Adrenal gland (tissue), 12 donors: ENCODE measurements around the gene RAB12. TPM values are rescaled to one million over a fixed set of nuclear protein-coding genes. Genes with fewer than 3 reads are reported as not detected.

Experiments used
- DNase-seq, 7 donors: peaks; one replicate each; pipeline ENCODE4 v3.0.0-alpha.2; 2019 to 2020
- H3K27ac ChIP-seq, 5 donors: fragments of 200-600 bp; sonication (generic) in 4 of 5; 1 replicate in 3 of 5; 2 replicates in 2 of 5; pipeline versions ENCODE4 v1.5.1 to v1.8.0; 2016 to 2020; ENCODE audit warnings: mild to moderate bottlenecking in 1 of 5
- H3K27me3 ChIP-seq: fragments of 200-600 bp; 2 replicates; pipeline ENCODE4 v1.8.0; 2021
- H3K36me3 ChIP-seq, 2 donors: fragments of 200-600 bp; replicated peaks in 1 of 2; 1 replicate in 1 of 2; 2 replicates in 1 of 2; pipeline versions ENCODE4 v1.5.1 to v1.8.0; 2018 to 2022
- H3K4me1 ChIP-seq, 2 donors: fragments of 200-600 bp; replicated peaks in 1 of 2; 1 replicate in 1 of 2; 2 replicates in 1 of 2; pipeline versions ENCODE4 v1.5.1 to v1.8.0; 2018 to 2021
- H3K4me3 ChIP-seq, 4 donors: fragments of 200-600 bp; sonication (generic) in 3 of 4; one replicate each; pipeline ENCODE4 v1.5.1; 2016 to 2018
- H3K9me3 ChIP-seq, 3 donors: fragments of 200-600 bp; sonication (generic) in 1 of 3; replicated peaks in 1 of 3; 1 replicate in 2 of 3; 2 replicates in 1 of 3; pipeline versions ENCODE4 v1.5.1 to v1.8.0; 2016 to 2021
- POLR2A ChIP-seq, 2 donors: fragments of 450-650 bp; IDR thresholded peaks; one replicate each; pipeline ENCODE4 v1.6.1; 2017; ENCODE audit warnings: antibody characterized with exemption in 2 of 2, mild to moderate bottlenecking in 2 of 2, moderate library complexity in 1 of 2
- WGBS, 4 donors: extraction: QIAGEN DNeasy Blood & Tissue Kit in 2 of 4; methylation state at CpG; one replicate each; pipeline versions ENCODE4 v1.1.5 to v1.1.7; 2013 to 2017; 5-methylcytosine and 5-hydroxymethylcytosine counted together
- intact Hi-C, 2 donors: fragments of 100-400 bp; cut with DNase I; formaldehyde crosslinking; loops; one replicate each; pipeline versions ENCODE4 v1.14.1 to v1.15.0; 2022 to 2023
- polyA plus RNA-seq, 3 donors: library from polyadenylated mRNA; stranded (reverse); fragments of 200-250 nt in 2 of 3; fragments of 350-450 nt in 1 of 3; fragmentation: Illumina TruSeq in 1 of 3; extraction: RNeasy Lipid Tissue Mini Kit (QIAGEN cat#74804) in 1 of 3; gene quantifications; one replicate each; pipeline ENCODE4 v1.2.3, GENCODE V29; 2013 to 2014
- total RNA-seq, 9 donors: library from RNA; depleted of rRNA in 4 of 9; stranded (reverse); fragments of >200 nt in 4 of 9; fragments of 120-200 nt in 1 of 9; fragmentation: NEBNext Ultra II Directional in 1 of 9; extraction: Animal tissue kit (Norgen Biotek cat#: 25700) in 1 of 9; gene quantifications; one replicate each; pipeline versions ENCODE4 v1.1.0 to v1.2.4, GENCODE V29; 2013 to 2023
- TF ChIP-seq, protein P1 (sequence below), 6 experiments: fragments of 450-650 bp in 4 of 6; fragments of 200-600 bp in 2 of 6; sonication (generic) in 1 of 6; IDR thresholded peaks; 1 replicate in 5 of 6; 2 replicates in 1 of 6; pipeline versions ENCODE4 v1.5.1 to v1.8.0; 2016 to 2021; ENCODE audit warnings: antibody characterized with exemption in 6 of 6, mild to moderate bottlenecking in 2 of 6, moderate library complexity in 1 of 6
- donor health status: healthy with polysubstance abuse.
- donor health status: Bipolar disorder and iron deficiency.
- donor health status: DM: yes; HTN: yes; CAD: no.
- donor health status: DM: no; HTN: no; CAD: no.
- donor health status: DM: no; HTN: no; CAD: no.
- donor health status: DM: yes; HTN: yes; CAD: no.

Gene RAB12
- total and polyA plus RNA-seq, 12 donors = 19.9 to 54.2 (median 37.8) TPM

GRCh38 chr18:8662560-8663255 is 53.5 kb downstream of the RAB12 start:
- DNase-seq = no peak
- intact Hi-C loops = no loop called here
- 72 to 86% (median 85%) methylated on average over 19 to 20 of the region's 20 CpGs for WGBS, 4 donors

GRCh38 chr18:8667846-8668245 is 58.6 kb downstream of the RAB12 start:
- 90 to 95% (median 93%) methylated on average over 3 of the region's 3 CpGs for WGBS, 4 donors
- H3K27ac ChIP-seq = no peak overlapping the region
- no peaks in the 10 kb centered on the region for H3K9me3 ChIP-seq
- H3K4me3 ChIP-seq = no peak overlapping the region
- TF ChIP-seq, protein P1, sequence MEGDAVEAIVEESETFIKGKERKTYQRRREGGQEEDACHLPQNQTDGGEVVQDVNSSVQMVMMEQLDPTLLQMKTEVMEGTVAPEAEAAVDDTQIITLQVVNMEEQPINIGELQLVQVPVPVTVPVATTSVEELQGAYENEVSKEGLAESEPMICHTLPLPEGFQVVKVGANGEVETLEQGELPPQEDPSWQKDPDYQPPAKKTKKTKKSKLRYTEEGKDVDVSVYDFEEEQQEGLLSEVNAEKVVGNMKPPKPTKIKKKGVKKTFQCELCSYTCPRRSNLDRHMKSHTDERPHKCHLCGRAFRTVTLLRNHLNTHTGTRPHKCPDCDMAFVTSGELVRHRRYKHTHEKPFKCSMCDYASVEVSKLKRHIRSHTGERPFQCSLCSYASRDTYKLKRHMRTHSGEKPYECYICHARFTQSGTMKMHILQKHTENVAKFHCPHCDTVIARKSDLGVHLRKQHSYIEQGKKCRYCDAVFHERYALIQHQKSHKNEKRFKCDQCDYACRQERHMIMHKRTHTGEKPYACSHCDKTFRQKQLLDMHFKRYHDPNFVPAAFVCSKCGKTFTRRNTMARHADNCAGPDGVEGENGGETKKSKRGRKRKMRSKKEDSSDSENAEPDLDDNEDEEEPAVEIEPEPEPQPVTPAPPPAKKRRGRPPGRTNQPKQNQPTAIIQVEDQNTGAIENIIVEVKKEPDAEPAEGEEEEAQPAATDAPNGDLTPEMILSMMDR (IDR thresholded peaks at IDR 0.05) = no peak
- no peak for TF ChIP-seq POLR2A (IDR thresholded peaks at IDR 0.05)
- intact Hi-C loops = no loop called here
- H3K27me3 ChIP-seq = no peaks in the 10 kb centered on the region
- no peak for DNase-seq
- H3K4me1 ChIP-seq = no peaks in the 10 kb centered on the region
- H3K36me3 ChIP-seq = no peaks in the 10 kb centered on the region

More at GRCh38 chr18:8662560-8663255, 53.5 kb downstream of the RAB12 start:
- H3K9me3 ChIP-seq = no peaks in the 10 kb centered on the region
- no peak overlapping the region for H3K27ac ChIP-seq
- TF ChIP-seq, protein P1 (IDR thresholded peaks at IDR 0.05) = no peak
- TF ChIP-seq POLR2A (IDR thresholded peaks at IDR 0.05) = no peak
- no peaks in the 10 kb centered on the region for H3K27me3 ChIP-seq
- no peaks in the 10 kb centered on the region for H3K4me1 ChIP-seq
- no peaks in the 10 kb centered on the region for H3K36me3 ChIP-seq
- no peak overlapping the region for H3K4me3 ChIP-seq

DNA sequence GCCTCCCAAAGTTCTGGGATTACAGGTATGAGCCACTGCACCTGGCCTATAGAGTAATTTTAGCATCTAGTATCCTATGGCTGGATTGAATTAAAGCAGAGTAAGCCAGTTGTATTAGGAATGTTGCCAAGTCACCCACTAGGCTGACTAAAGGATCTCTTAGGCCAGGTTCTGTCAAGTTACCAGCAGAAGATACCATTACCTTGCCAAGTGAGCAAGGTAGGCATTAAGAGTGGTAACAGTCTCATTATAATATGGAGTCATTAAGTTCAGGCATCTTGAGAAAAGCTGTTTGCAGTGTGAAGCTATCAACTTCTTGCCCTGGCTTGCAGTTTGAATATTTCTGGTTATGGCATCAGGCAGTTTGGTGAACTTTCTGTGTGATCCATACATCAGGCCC is 59.1 kb downstream of the RAB12 start:
- no peaks in the 10 kb centered on the region for H3K36me3 ChIP-seq
- no peaks in the 10 kb centered on the region for H3K4me1 ChIP-seq
- H3K27me3 ChIP-seq = no peaks in the 10 kb centered on the region
- no peak for DNase-seq
- H3K27ac ChIP-seq = no peak overlapping the region
- intact Hi-C loops = no loop called here
- no peak for TF ChIP-seq POLR2A (IDR thresholded peaks at IDR 0.05)
- TF ChIP-seq, protein P1 (IDR thresholded peaks at IDR 0.05) = no peak
- H3K4me3 ChIP-seq = no peak overlapping the region
- no peaks in the 10 kb centered on the region for H3K9me3 ChIP-seq

GRCh38 chr18:8669571-8669970 is 60.3 kb downstream of the RAB12 start:
- 80 to 91% (median 84%) methylated on average over 4 of the region's 4 CpGs for whole genome bisulfite sequencing, 4 donors
- no peaks in the 10 kb centered on the region for H3K27me3 ChIP-seq
- no peak overlapping the region for H3K4me3 ChIP-seq
- H3K9me3 ChIP-seq = no peaks in the 10 kb centered on the region
- no peaks in the 10 kb centered on the region for H3K36me3 ChIP-seq
- H3K27ac ChIP-seq = no peak overlapping the region
- intact Hi-C loops = no loop called here
- DNase-seq = no peak
- TF ChIP-seq POLR2A (IDR thresholded peaks at IDR 0.05) = no peak
- TF ChIP-seq, protein P1 (IDR thresholded peaks at IDR 0.05) = no peak
- no peaks in the 10 kb centered on the region for H3K4me1 ChIP-seq
